Endothelial cell of umbilical vein (primary cell): Measurements from ENCODE around the gene PDE3B. TPM values are rescaled to one million over a fixed set of nuclear protein-coding genes. Genes with fewer than 3 reads are reported as not detected.

Experiments
- BruUV-seq: library from RNA; stranded (reverse); fragments of 400-500 nt; replicated peaks from 2 replicates; lab custom pipeline; 2021; lab: Mats Ljungman, UMichigan
- CTCF ChIA-PET: fragments of 300-600, 350-600 bp; sonication (Branson Sonifier 250); formaldehyde crosslinking; loops from one replicate; lab custom pipeline; 2021; ENCODE audit warnings: antibody characterized with exemption, inconsistent platforms; lab: Charles Lee
- POLR2A ChIA-PET: fragments of 300-600, 350-600 bp; sonication (Branson Sonifier 250); formaldehyde crosslinking; loops from one replicate; lab custom pipeline; 2021; ENCODE audit warnings: antibody characterized with exemption, inconsistent platforms; lab: Charles Lee
- DNase-seq: peaks from one replicate; pipeline ENCODE4 v3.0.0-alpha.2; 2011; ENCODE audit warnings: low read depth, low spot score
- FAIRE-seq: peaks from 2 replicates; lab custom pipeline; 2011; peaks lifted over from hg19 to GRCh38; lab: Jason Lieb, UNC
- H2AFZ ChIP-seq: 2 replicates; pipeline ENCODE4 v1.6.0; 2012; ENCODE audit warnings: low read depth, low read length, control low read depth, inconsistent platforms
- H3K27ac ChIP-seq: 2 replicates; pipeline ENCODE4 v1.5.1; 2011; ENCODE audit warnings: low read depth, mild to moderate bottlenecking, control low read depth, low read length, moderate library complexity; ENCODE audit not compliant: insufficient read depth
- H3K27me3 ChIP-seq, 2 experiments: 2 replicates each; pipeline versions ENCODE4 v1.6.0 to v1.6.1; 2011; ENCODE audit warnings: low read length in 2 of 2, mixed read lengths in 1 of 2; ENCODE audit not compliant: control insufficient read depth in 2 of 2, insufficient read depth in 2 of 2
- H3K36me3 ChIP-seq, 2 experiments: 2 replicates in 1 of 2; 3 replicates in 1 of 2; pipeline ENCODE4 v1.5.1; 2011; ENCODE audit warnings: low read length in 2 of 2, mild to moderate bottlenecking in 1 of 2, moderate library complexity in 1 of 2; ENCODE audit not compliant: control insufficient read depth in 2 of 2, insufficient read depth in 2 of 2; ENCODE audit errors: extremely low read depth in 1 of 2
- H3K4me1 ChIP-seq: 3 replicates; pipeline ENCODE4 v1.5.1; 2011; ENCODE audit warnings: mild to moderate bottlenecking, low read length; ENCODE audit not compliant: control insufficient read depth, insufficient read depth; ENCODE audit errors: extremely low read depth
- H3K4me2 ChIP-seq: 2 replicates; pipeline ENCODE4 v1.6.1; 2011; ENCODE audit warnings: low read length, control low read depth, mixed read lengths; ENCODE audit not compliant: insufficient read depth
- H3K4me3 ChIP-seq, 3 experiments: fragments of 200-600 bp in 1 of 3; sonication (generic), shearing (Covaris generic) in 1 of 3; replicated peaks in 1 of 3; 2 replicates each; pipeline ENCODE4 v1.5.1; 2011 to 2016; ENCODE audit warnings: control low read depth in 3 of 3, low read length in 3 of 3, mild to moderate bottlenecking in 2 of 3, inconsistent platforms in 1 of 3, low read depth in 1 of 3, moderate library complexity in 1 of 3; ENCODE audit not compliant: insufficient read depth in 1 of 3
- H3K79me2 ChIP-seq: 2 replicates; pipeline ENCODE4 v1.6.0; 2012; ENCODE audit warnings: low read length, inconsistent platforms; ENCODE audit not compliant: control insufficient read depth, insufficient read depth
- H3K9ac ChIP-seq: replicated peaks from 2 replicates; pipeline ENCODE3; 2011; ENCODE audit warnings: low read length, control low read depth; ENCODE audit not compliant: insufficient read depth; ENCODE audit errors: extremely low read depth
- H3K9me1 ChIP-seq: replicated peaks from 3 replicates; pipeline ENCODE4 v1.6.0; 2011; ENCODE audit warnings: mild to moderate bottlenecking, low read length; ENCODE audit not compliant: control insufficient read depth, insufficient read depth; ENCODE audit errors: extremely low read depth
- H3K9me3 ChIP-seq: replicated peaks from 2 replicates; pipeline ENCODE4 v1.5.1; 2012; ENCODE audit warnings: low read length, inconsistent platforms; ENCODE audit not compliant: control insufficient read depth, insufficient read depth
- H4K20me1 ChIP-seq: replicated peaks from 2 replicates; pipeline ENCODE3; 2011; ENCODE audit warnings: mild to moderate bottlenecking, low read length; ENCODE audit not compliant: control insufficient read depth, insufficient read depth; ENCODE audit errors: extremely low read depth
- CTCF ChIP-seq, 2 donors: IDR thresholded peaks; 1 replicate in 1 of 2; 2 replicates in 1 of 2; pipeline ENCODE4 v1.5.1; 2011; ENCODE audit warnings: low read length in 2 of 2, mild to moderate bottlenecking in 2 of 2, moderate library complexity in 2 of 2, control low read depth in 1 of 2, inconsistent platforms in 1 of 2, low read depth in 1 of 2; ENCODE audit not compliant: insufficient read depth in 1 of 2; ENCODE audit errors: extremely low read depth in 1 of 2
- EZH2 ChIP-seq: IDR thresholded peaks from 2 replicates; pipeline ENCODE4 v1.6.1; 2012; ENCODE audit warnings: borderline replicate concordance, low read depth, mild to moderate bottlenecking, moderate library complexity, low read length, inconsistent platforms; ENCODE audit not compliant: severe bottlenecking
- FOS ChIP-seq: IDR thresholded peaks from 2 replicates; pipeline ENCODE4 v1.6.1; 2011; ENCODE audit warnings: mild to moderate bottlenecking, low read length, moderate library complexity, borderline replicate concordance; ENCODE audit not compliant: insufficient read depth
- GATA2 ChIP-seq: IDR thresholded peaks from 2 replicates; pipeline ENCODE4 v1.7.0; 2011; ENCODE audit warnings: low read depth, mild to moderate bottlenecking, moderate library complexity, mixed read lengths, low read length; ENCODE audit not compliant: insufficient read length, insufficient read depth
- JUN ChIP-seq: IDR thresholded peaks from 2 replicates; pipeline ENCODE4 v1.6.1; 2011; ENCODE audit warnings: borderline replicate concordance, low read depth; ENCODE audit not compliant: insufficient read length, insufficient read depth
- MYC ChIP-seq: IDR thresholded peaks from one replicate; pipeline ENCODE4 v1.6.1; 2011; ENCODE audit warnings: mild to moderate bottlenecking, low read depth, low read length
- POLR2A ChIP-seq: IDR thresholded peaks from 2 replicates; pipeline ENCODE4 v1.6.1; 2012; ENCODE audit warnings: low read depth, mild to moderate bottlenecking, control low read depth, low read length
- POLR2AphosphoS5 ChIP-seq: IDR thresholded peaks from 2 replicates; pipeline ENCODE4 v1.6.1; 2012; ENCODE audit warnings: low read depth, mild to moderate bottlenecking, control low read depth, low read length, moderate library complexity; ENCODE audit not compliant: insufficient read depth
- dilution Hi-C: fragments of 300-500 bp; cut with MboI; formaldehyde crosslinking; loops from one replicate; pipeline ENCODE4 v1.15.0; 2019; ENCODE audit warnings: low sequenced_read_pairs; ENCODE audit not compliant: extremely low pct_ligation_motif_present
- intact Hi-C: fragments of 100-400 bp; cut with micrococcal nuclease; formaldehyde crosslinking; loops from one replicate; pipeline ENCODE4 v1.10.0; 2022
- polyA plus RNA-seq, 4 experiments: library from polyadenylated mRNA; depleted of rRNA in 3 of 4; stranded (reverse) in 3 of 4; unstranded in 1 of 4; fragments of >200 nt; gene quantifications; 2 replicates each; pipeline versions ENCODE4 v1.2.1 to v1.2.3, GENCODE V29; 2011 to 2012; ENCODE audit warnings: missing spikeins in 1 of 4
- total RNA-seq: library from RNA; stranded (reverse); gene quantifications from 2 replicates; pipeline ENCODE4 v1.2.3, GENCODE V29; 2021
- TF ChIP-seq, protein P1 (sequence below): IDR thresholded peaks from 2 replicates; pipeline ENCODE4 v1.6.1; 2011; ENCODE audit not compliant: insufficient read depth, insufficient read length

Gene PDE3B
- total and polyA plus RNA-seq, 2 donors (not counting 3 experiments of a cell fraction or from before 2014, with no cell fraction given) = 0.26 to 1.9 TPM

DNA sequence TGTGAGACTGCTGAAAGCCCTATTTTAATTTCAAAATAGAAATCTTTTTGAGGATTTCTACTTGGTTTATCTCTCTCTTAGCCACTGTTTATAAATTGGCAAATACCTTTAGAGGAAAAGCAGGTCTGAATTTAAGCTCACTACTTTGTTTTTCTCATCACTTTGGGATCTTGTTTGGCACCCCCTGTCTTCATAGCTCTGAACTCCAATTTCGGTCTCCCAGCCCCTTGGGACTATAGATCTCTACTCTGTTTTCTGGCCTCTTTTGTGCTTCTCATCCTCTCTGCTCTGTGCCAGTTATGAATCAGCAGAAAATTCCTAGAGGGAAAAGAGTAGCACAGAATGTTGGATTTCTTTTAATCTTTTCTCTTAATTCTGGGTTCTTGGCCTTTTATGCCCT lies 130.2 kb downstream of the PDE3B start:
- Histone ChIP-seq H3K4me2 (no peak overlapping the region), H3K79me2 (no peaks in the 10 kb centered on the region), H3K4me1 (no peaks in the 10 kb centered on the region), H3K9me3 (no peaks in the 10 kb centered on the region), H3K27me3 (no peaks in the 10 kb centered on the region), H2AFZ (no peak overlapping the region), H3K36me3 (no peaks in the 10 kb centered on the region), H4K20me1 (no peaks in the 10 kb centered on the region), H3K4me3 (no peak overlapping the region), H3K27ac (no peak overlapping the region), H3K9ac (no peak overlapping the region), H3K9me1 (no peaks in the 10 kb centered on the region)
- POLR2A ChIA-PET = no interaction called here
- FAIRE-seq (no peak), DNase-seq (no peak)
- intact Hi-C loops (no loop called here), dilution Hi-C loops (no loop called here)
- CTCF ChIA-PET = interaction anchor here (1.0 to 2.4 kb wide), 5 partner anchors 8 to 134 kb away, joined by 3 to 13 read pairs (median 8); no protein-coding TSS in a partner anchor
- TF ChIP-seq FOS (no peak), CTCF (IDR thresholded peaks at IDR 0.05; ENCODE audit: extremely low read depth in 1 of 2, insufficient read depth in 1 of 2, low read depth in 1 of 2, low read length in 2 of 2) (peak in 1 of 2 donors; percentile 1), POLR2A (no peak), MYC (no peak), GATA2 (no peak), EZH2 (no peak), POLR2AphosphoS5 (no peak), JUN (no peak)
- TF ChIP-seq, protein P1, sequence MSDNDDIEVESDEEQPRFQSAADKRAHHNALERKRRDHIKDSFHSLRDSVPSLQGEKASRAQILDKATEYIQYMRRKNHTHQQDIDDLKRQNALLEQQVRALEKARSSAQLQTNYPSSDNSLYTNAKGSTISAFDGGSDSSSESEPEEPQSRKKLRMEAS = no peak
- BruUV-seq = no TSS peak
